DOHH2 (cell line): ENCODE results near the gene CYP27A1.

Source experiments
- H3F3A ChIP-seq: fragments of 200-600 bp; sonication (generic), shearing (Covaris generic); 2 replicates; pipeline ENCODE4 v1.6.0; 2016; ENCODE audit warnings: antibody characterized with exemption, mild to moderate bottlenecking; ENCODE audit not compliant: control insufficient read depth, insufficient read depth
- H3K27ac ChIP-seq: fragments of 200-600 bp; sonication (generic); 2 replicates; pipeline ENCODE4 v1.5.1; 2014; ENCODE audit warnings: low read depth, mild to moderate bottlenecking, low read length, moderate library complexity
- H3K27me3 ChIP-seq: fragments of 200-600 bp; sonication (generic); 2 replicates; pipeline ENCODE4 v1.6.1; 2014; ENCODE audit warnings: mild to moderate bottlenecking, low read length, mixed read lengths; ENCODE audit not compliant: control insufficient read depth
- H3K36me3 ChIP-seq: fragments of 200-600 bp; sonication (generic); 2 replicates; pipeline ENCODE4 v1.6.1; 2014; ENCODE audit warnings: mild to moderate bottlenecking, low read length, moderate library complexity, mixed read lengths; ENCODE audit not compliant: control insufficient read depth
- H3K4me1 ChIP-seq: fragments of 200-600 bp; sonication (generic); 2 replicates; pipeline ENCODE4 v1.6.1; 2014; ENCODE audit warnings: mild to moderate bottlenecking, low read length, mixed read lengths; ENCODE audit not compliant: control insufficient read depth
- H3K4me2 ChIP-seq: fragments of 200-600 bp; sonication (generic); 2 replicates; pipeline ENCODE4 v1.6.0; 2014; ENCODE audit warnings: mild to moderate bottlenecking, low read length, moderate library complexity
- H3K4me3 ChIP-seq: fragments of 200-600 bp; sonication (generic); 2 replicates; pipeline ENCODE4 v1.5.1; 2014; ENCODE audit warnings: mild to moderate bottlenecking, low read length, mixed read lengths
- H3K79me2 ChIP-seq: fragments of 200-600 bp; sonication (generic); 2 replicates; pipeline ENCODE4 v1.6.1; 2014; ENCODE audit warnings: mild to moderate bottlenecking, low read length, mixed read lengths; ENCODE audit not compliant: control insufficient read depth
- H3K9me2 ChIP-seq: fragments of 200-600 bp; sonication (generic); replicated peaks from 2 replicates; pipeline ENCODE4 v1.6.1; 2014; ENCODE audit warnings: mild to moderate bottlenecking, low read length, mixed read lengths; ENCODE audit not compliant: control insufficient read depth
- H3K9me3 ChIP-seq: fragments of 200-600 bp; sonication (generic); 2 replicates; pipeline ENCODE4 v1.6.1; 2014; ENCODE audit warnings: antibody characterized with exemption, low read length, mixed read lengths; ENCODE audit not compliant: control insufficient read depth, insufficient read depth
- H4K20me1 ChIP-seq: fragments of 200-600 bp; sonication (generic); 2 replicates; pipeline ENCODE4 v1.6.0; 2014; ENCODE audit warnings: low read depth, mild to moderate bottlenecking, antibody characterized with exemption, low read length, moderate library complexity; ENCODE audit not compliant: control insufficient read depth, insufficient read depth
- EZH2phosphoT487 ChIP-seq: fragments of 200-600 bp; sonication (generic); IDR thresholded peaks from 2 replicates; pipeline ENCODE4 v1.6.1; 2017; ENCODE audit warnings: borderline replicate concordance, mild to moderate bottlenecking, antibody characterized with exemption, low read length, moderate library complexity, mixed read lengths
- TF ChIP-seq, protein P1 (sequence below): fragments of 200-600 bp; sonication (generic); IDR thresholded peaks from one replicate; pipeline ENCODE4 v1.5.1; 2014; ENCODE audit warnings: antibody characterized with exemption, mild to moderate bottlenecking, low read depth, low read length; ENCODE audit not compliant: poor library complexity, severe bottlenecking

CYP27A1 gene

DNA sequence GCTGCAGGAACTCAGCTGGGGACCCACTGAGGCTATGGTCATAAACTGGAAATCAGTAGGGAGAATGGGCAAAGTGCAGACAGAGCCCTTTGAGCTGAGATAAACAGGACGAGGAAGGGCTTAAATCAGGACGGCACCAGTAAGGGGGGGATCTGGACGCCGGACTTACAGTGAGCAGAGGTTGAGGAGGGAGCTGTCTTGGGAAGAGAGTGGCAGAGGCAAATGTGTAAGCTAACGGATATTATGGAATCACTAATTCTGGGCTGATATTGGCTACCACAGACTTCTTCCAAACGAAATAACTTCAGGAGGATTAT lies 539 bp downstream of the CYP27A1 start:
- no peak for TF ChIP-seq EZH2phosphoT487
- TF ChIP-seq, protein P1, sequence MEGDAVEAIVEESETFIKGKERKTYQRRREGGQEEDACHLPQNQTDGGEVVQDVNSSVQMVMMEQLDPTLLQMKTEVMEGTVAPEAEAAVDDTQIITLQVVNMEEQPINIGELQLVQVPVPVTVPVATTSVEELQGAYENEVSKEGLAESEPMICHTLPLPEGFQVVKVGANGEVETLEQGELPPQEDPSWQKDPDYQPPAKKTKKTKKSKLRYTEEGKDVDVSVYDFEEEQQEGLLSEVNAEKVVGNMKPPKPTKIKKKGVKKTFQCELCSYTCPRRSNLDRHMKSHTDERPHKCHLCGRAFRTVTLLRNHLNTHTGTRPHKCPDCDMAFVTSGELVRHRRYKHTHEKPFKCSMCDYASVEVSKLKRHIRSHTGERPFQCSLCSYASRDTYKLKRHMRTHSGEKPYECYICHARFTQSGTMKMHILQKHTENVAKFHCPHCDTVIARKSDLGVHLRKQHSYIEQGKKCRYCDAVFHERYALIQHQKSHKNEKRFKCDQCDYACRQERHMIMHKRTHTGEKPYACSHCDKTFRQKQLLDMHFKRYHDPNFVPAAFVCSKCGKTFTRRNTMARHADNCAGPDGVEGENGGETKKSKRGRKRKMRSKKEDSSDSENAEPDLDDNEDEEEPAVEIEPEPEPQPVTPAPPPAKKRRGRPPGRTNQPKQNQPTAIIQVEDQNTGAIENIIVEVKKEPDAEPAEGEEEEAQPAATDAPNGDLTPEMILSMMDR: no peak
- Histone ChIP-seq H3K27me3 (peaks cover 24% of the 10 kb centered on the region), H3K27ac (no peak overlapping the region), H3K4me3 (no peak overlapping the region), H3K9me3 (peaks cover 4% of the 10 kb centered on the region; the same call in 1 of the 2 replicates), H3K36me3 (no peaks in the 10 kb centered on the region), H3K4me2 (no peak overlapping the region), H3F3A (no peaks in the 10 kb centered on the region), H3K4me1 (no peaks in the 10 kb centered on the region), H3K9me2 (no peaks in the 10 kb centered on the region), H4K20me1 (no peaks in the 10 kb centered on the region), H3K79me2 (no peaks in the 10 kb centered on the region)

DNA sequence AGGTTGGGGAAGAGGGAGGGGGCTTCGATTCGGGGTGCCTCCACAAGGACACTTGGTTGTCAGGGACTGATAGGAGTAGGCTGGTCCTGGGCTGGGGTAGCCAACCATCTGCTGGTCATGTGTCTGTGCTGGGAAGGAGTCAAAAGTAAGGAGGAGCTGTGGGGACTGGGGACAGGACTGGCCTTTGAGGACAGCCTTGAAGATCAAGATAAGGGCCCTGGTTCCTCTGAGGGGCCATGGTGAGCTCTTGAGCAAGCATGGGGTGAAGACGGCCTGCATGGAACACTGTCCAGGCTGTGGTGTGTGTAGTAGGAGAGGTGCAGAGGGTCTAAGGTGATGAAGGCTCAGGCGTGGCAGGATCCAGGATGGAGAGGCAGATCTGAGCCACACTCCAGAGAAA lies 1.7 kb downstream of the CYP27A1 start:
- H3K36me3 ChIP-seq: no peaks in the 10 kb centered on the region
- no peaks in the 10 kb centered on the region for H4K20me1 ChIP-seq
- H3F3A ChIP-seq: no peaks in the 10 kb centered on the region
- H3K27ac ChIP-seq: no peak overlapping the region
- no peak overlapping the region for H3K4me3 ChIP-seq
- no peak overlapping the region for H3K4me2 ChIP-seq
- H3K27me3 ChIP-seq: peaks cover 24% of the 10 kb centered on the region
- no peaks in the 10 kb centered on the region for H3K4me1 ChIP-seq
- H3K79me2 ChIP-seq: no peaks in the 10 kb centered on the region
- TF ChIP-seq, protein P1: no peak
- TF ChIP-seq EZH2phosphoT487: no peak
- H3K9me3 ChIP-seq: no peaks in the 10 kb centered on the region
- no peaks in the 10 kb centered on the region for H3K9me2 ChIP-seq

DNA sequence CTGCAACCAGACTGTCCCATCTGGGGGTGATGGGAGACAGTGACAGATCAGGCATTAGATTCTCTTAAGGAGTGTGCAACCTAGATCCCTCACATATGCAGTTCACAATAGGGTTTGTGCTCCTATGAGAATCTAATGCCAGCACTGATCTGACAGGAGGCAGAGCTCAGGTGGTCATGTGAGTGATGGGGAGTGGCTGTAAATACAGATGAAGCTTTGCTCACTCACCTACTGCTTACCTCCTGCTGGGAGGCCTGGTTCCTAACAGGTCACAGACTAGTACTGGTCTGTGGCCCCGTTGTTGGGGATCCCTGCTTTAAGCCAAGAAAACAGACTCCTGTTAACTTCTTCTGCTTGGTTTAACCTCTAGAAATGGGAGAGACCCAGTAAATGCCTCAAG lies 3.2 kb downstream of the CYP27A1 start:
- Histone ChIP-seq H3K4me1 (no peaks in the 10 kb centered on the region), H3K27me3 (peaks cover 24% of the 10 kb centered on the region), H3F3A (no peaks in the 10 kb centered on the region)

More for the DNA sequence above, 3.2 kb downstream of the CYP27A1 start:
- no peaks in the 10 kb centered on the region for H3K36me3 ChIP-seq
- TF ChIP-seq, protein P1: no peak
- no peak for TF ChIP-seq EZH2phosphoT487
- H4K20me1 ChIP-seq: no peaks in the 10 kb centered on the region
- H3K79me2 ChIP-seq: no peaks in the 10 kb centered on the region
- no peaks in the 10 kb centered on the region for H3K9me2 ChIP-seq
- H3K9me3 ChIP-seq: no peaks in the 10 kb centered on the region
- H3K4me2 ChIP-seq: no peak overlapping the region
- no peak overlapping the region for H3K4me3 ChIP-seq
- H3K27ac ChIP-seq: no peak overlapping the region
